ENCODE measurements around the gene CYSRT1.

DNA sequence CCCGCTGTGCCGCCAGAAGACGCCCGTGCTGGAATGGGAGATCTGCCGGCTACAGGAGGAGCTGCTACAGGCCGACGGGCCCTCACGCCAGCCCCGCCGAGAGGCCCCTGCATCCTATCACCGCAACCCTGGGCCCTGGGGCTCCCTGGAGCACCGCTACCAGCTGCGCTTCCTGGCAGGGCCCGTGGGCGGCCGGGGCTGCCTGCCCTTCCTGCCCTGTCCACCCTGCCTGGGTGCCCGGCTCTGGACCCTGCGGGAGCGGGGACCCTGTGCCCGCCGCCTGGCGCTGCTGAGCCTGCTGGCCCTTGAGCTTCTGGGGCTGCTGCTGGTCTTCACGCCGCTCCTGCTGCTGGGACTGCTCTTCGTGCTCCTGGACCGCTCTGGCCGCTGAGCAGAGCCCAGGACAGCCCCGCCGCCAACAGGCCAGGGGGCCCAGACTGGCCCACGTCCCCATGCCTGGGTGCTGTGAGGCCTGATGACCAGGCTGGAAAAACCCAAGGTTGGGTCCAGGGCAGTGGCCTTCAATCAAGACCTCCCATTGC, 6.7 kb upstream of the CYSRT1 start:
- TF ChIP-seq, protein P1, sequence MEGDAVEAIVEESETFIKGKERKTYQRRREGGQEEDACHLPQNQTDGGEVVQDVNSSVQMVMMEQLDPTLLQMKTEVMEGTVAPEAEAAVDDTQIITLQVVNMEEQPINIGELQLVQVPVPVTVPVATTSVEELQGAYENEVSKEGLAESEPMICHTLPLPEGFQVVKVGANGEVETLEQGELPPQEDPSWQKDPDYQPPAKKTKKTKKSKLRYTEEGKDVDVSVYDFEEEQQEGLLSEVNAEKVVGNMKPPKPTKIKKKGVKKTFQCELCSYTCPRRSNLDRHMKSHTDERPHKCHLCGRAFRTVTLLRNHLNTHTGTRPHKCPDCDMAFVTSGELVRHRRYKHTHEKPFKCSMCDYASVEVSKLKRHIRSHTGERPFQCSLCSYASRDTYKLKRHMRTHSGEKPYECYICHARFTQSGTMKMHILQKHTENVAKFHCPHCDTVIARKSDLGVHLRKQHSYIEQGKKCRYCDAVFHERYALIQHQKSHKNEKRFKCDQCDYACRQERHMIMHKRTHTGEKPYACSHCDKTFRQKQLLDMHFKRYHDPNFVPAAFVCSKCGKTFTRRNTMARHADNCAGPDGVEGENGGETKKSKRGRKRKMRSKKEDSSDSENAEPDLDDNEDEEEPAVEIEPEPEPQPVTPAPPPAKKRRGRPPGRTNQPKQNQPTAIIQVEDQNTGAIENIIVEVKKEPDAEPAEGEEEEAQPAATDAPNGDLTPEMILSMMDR (optimal IDR thresholded peaks at IDR 0.05 in 1 of 3, IDR thresholded peaks at IDR 0.05 in 1 of 3, conservative IDR thresholded peaks at IDR 0.05 in 1 of 3; ENCODE audit: extremely low read depth in 1 of 3, insufficient read depth in 2 of 3, low read length in 3 of 3) = no peak
- TF ChIP-seq EZH2 (IDR thresholded peaks at IDR 0.05; ENCODE audit: low read length) = no peak
